K562 (cell line): ENCODE results near the gene NAA80. TPM values are rescaled to one million over a fixed set of nuclear protein-coding genes. Genes with fewer than 3 reads are reported as not detected.

Experiments used
- ATAC-seq: fragments of 200-7000 bp; cut with Tn5 transposase; 3 replicates; pipeline ENCODE4 v1.9.1; 2020; ENCODE audit warnings: moderate library complexity
- BruUV-seq: library from RNA; stranded (reverse); fragments of 400-500 nt; replicated peaks from 2 replicates; lab custom pipeline; 2021; lab: Mats Ljungman, UMichigan
- CTCF ChIA-PET: fragments of 300-600 bp; formaldehyde crosslinking; extraction: SDS; loops from one replicate; lab custom pipeline; 2021; ENCODE audit warnings: low intra/inter-chr PET ratio; lab: Yijun Ruan, JAX
- POLR2A ChIA-PET: fragments of 300-600, 350-650 bp; sonication (Branson Sonifier 250); formaldehyde crosslinking; extraction: SDS; loops from one replicate; lab custom pipeline; 2021; ENCODE audit warnings: antibody characterized with exemption, inconsistent platforms; lab: Yijun Ruan, JAX
- DNase-seq, 4 experiments: peaks; one replicate each; pipeline versions ENCODE4 v3.0.0 to v3.0.0-alpha.2; 2011 to 2018; ENCODE audit warnings: low spot score in 3 of 4, mixed read lengths in 3 of 4; ENCODE audit errors: extremely low read depth in 1 of 4
- FAIRE-seq: peaks from 2 replicates; lab custom pipeline; 2011; peaks lifted over from hg19 to GRCh38; lab: Jason Lieb, UNC
- H2AFZ ChIP-seq: 2 replicates; pipeline ENCODE4 v1.6.0; 2011; ENCODE audit warnings: low read depth, low read length, control low read depth, inconsistent platforms
- H3K27ac ChIP-seq: fragments of 200-600 bp; 3 replicates; pipeline ENCODE4 v1.8.0; 2011; ENCODE audit warnings: low read depth, mild to moderate bottlenecking, control low read depth, inconsistent platforms, low read length, moderate library complexity, mixed read lengths; ENCODE audit errors: extremely low read depth
- H3K27me3 ChIP-seq, 2 experiments: fragments of 300-600 bp in 1 of 2; 2 replicates in 1 of 2; 3 replicates in 1 of 2; pipeline versions ENCODE4 v1.6.0 to v1.8.0; 2011; ENCODE audit warnings: inconsistent platforms in 2 of 2, low read length in 2 of 2, mild to moderate bottlenecking in 1 of 2, mixed read lengths in 1 of 2, moderate library complexity in 1 of 2; ENCODE audit not compliant: control insufficient read depth in 2 of 2, insufficient read depth in 2 of 2
- H3K36me3 ChIP-seq: fragments of 300-600 bp; 3 replicates; pipeline ENCODE4 v1.8.0; 2011; ENCODE audit warnings: mild to moderate bottlenecking, low read length, inconsistent platforms; ENCODE audit not compliant: control insufficient read depth, insufficient read depth
- H3K4me1 ChIP-seq, 2 experiments: fragments of 200-600 bp in 1 of 2; replicated peaks in 1 of 2; 2 replicates in 1 of 2; 3 replicates in 1 of 2; pipeline versions ENCODE4 v1.5.1 to v1.8.0; 2011; ENCODE audit warnings: inconsistent platforms in 2 of 2, low read length in 2 of 2, mild to moderate bottlenecking in 1 of 2, mixed read lengths in 1 of 2, moderate library complexity in 1 of 2; ENCODE audit not compliant: control insufficient read depth in 2 of 2, insufficient read depth in 2 of 2
- H3K4me2 ChIP-seq: 2 replicates; pipeline ENCODE4 v1.6.1; 2011; ENCODE audit warnings: low read length, control low read depth, inconsistent platforms, mixed read lengths; ENCODE audit not compliant: insufficient read depth
- H3K4me3 ChIP-seq: fragments of 200-600 bp; sonication (generic), shearing (Covaris generic); 2 replicates; pipeline ENCODE4 v1.5.1; 2016; ENCODE audit warnings: control low read depth, inconsistent platforms
- H3K79me2 ChIP-seq: fragments of 200-600 bp; 3 replicates; pipeline ENCODE4 v1.8.0; 2011; ENCODE audit warnings: low read length, inconsistent platforms; ENCODE audit not compliant: control insufficient read depth, insufficient read depth
- H3K9ac ChIP-seq, 2 experiments: 2 replicates each; pipeline versions ENCODE4 v1.6.0 to v1.6.1; 2011; ENCODE audit warnings: low read depth in 2 of 2, low read length in 2 of 2, control low read depth in 1 of 2, inconsistent platforms in 1 of 2, mild to moderate bottlenecking in 1 of 2, mixed read lengths in 1 of 2; ENCODE audit not compliant: insufficient read depth in 1 of 2
- H3K9me1 ChIP-seq: one replicate; pipeline ENCODE4 v1.6.0; 2011; ENCODE audit warnings: inconsistent platforms, mild to moderate bottlenecking, low read length, moderate library complexity; ENCODE audit not compliant: control insufficient read depth, insufficient read depth
- H3K9me3 ChIP-seq: replicated peaks from 2 replicates; pipeline ENCODE4 v1.5.1; 2011; ENCODE audit warnings: low read depth, low read length, inconsistent platforms; ENCODE audit not compliant: control insufficient read depth, insufficient read depth
- H4K20me1 ChIP-seq: replicated peaks from 2 replicates; pipeline ENCODE4 v1.6.1; 2011; ENCODE audit warnings: low read length, inconsistent platforms, mixed read lengths; ENCODE audit not compliant: control insufficient read depth, insufficient read depth
- CTBP1 ChIP-seq: fragments of 450-650 bp; IDR thresholded peaks from 2 replicates; pipeline ENCODE4 v1.6.1; 2016; ENCODE audit warnings: borderline replicate concordance
- EP300 ChIP-seq: IDR thresholded peaks from 2 replicates; pipeline ENCODE4 v1.6.1; 2012; ENCODE audit warnings: low read length, improper control_type of control experiment
- ETV5 ChIP-seq: sonication (generic); formaldehyde crosslinking; IDR thresholded peaks from 2 replicates; pipeline ENCODE4 v1.4.0; 2020; ENCODE audit warnings: low read depth, mild to moderate bottlenecking, missing genetic modification reagents
- GATA2 ChIP-seq: sonication (generic); formaldehyde crosslinking; IDR thresholded peaks from 2 replicates; pipeline ENCODE4 v1.4.0; 2020; ENCODE audit warnings: mild to moderate bottlenecking, missing genetic modification reagents
- HDAC1 ChIP-seq, 2 experiments: fragments of 450-650 bp; IDR thresholded peaks; 2 replicates each; pipeline ENCODE4 v1.6.1; 2016 to 2017; ENCODE audit warnings: inconsistent platforms in 1 of 2, mild to moderate bottlenecking in 1 of 2, moderate library complexity in 1 of 2
- NR2C2 ChIP-seq, 2 experiments: fragments of 200-800 bp in 1 of 2; sonication (Bioruptor generic) in 1 of 2; sonication (generic) in 1 of 2; formaldehyde crosslinking in 1 of 2; IDR thresholded peaks; 2 replicates each; pipeline versions ENCODE4 v1.6.1 to v1.8.0; 2016 to 2022; ENCODE audit warnings: mild to moderate bottlenecking in 1 of 2, missing compliant biosample characterization in 1 of 2, missing genetic modification characterization in 1 of 2, missing genetic modification reagents in 1 of 2
- NR4A1 ChIP-seq, 2 experiments: fragments of 250-450 bp in 1 of 2; fragments of 450-650 bp in 1 of 2; sonication (Bioruptor Pico) in 1 of 2; IDR thresholded peaks; 2 replicates each; pipeline versions ENCODE4 v1.4.0 to v1.6.1; 2016 to 2020; ENCODE audit warnings: mild to moderate bottlenecking in 2 of 2, missing compliant biosample characterization in 1 of 2, missing genetic modification characterization in 1 of 2, moderate library complexity in 1 of 2
- PCBP2 ChIP-seq: fragments of 200-400 bp; formaldehyde crosslinking; IDR thresholded peaks from 2 replicates; pipeline ENCODE4 v1.6.1; 2018; ENCODE audit warnings: low read length, low read depth, mild to moderate bottlenecking, moderate library complexity; ENCODE audit not compliant: poor library complexity, severe bottlenecking
- TEAD1 ChIP-seq, 2 experiments: fragments of 450-650 bp in 1 of 2; sonication (generic) in 1 of 2; formaldehyde crosslinking; IDR thresholded peaks; 2 replicates each; pipeline versions ENCODE4 v1.4.0 to v1.8.0; 2020 to 2022; ENCODE audit warnings: mild to moderate bottlenecking in 2 of 2, missing genetic modification reagents in 1 of 2
- ZNF133 ChIP-seq: fragments of 250-450 bp; sonication (Bioruptor Pico); IDR thresholded peaks from 2 replicates; pipeline ENCODE4 v1.4.0; 2020; ENCODE audit warnings: mild to moderate bottlenecking
- WGBS: fragments of 100-300 bp; shearing (Covaris generic); methylation state at CpG from one replicate; pipeline ENCODE4 v1.1.6; 2016; ENCODE audit warnings: low coverage, mixed read lengths; ENCODE audit not compliant: insufficient coverage; ENCODE audit errors: missing lambda C conversion rate; 5-methylcytosine and 5-hydroxymethylcytosine counted together
- in situ Hi-C: fragments of 300-500 bp; cut with MboI; formaldehyde crosslinking; loops from 4 replicates; pipeline ENCODE4 v1.15.0; 2018; ENCODE audit warnings: inconsistent platforms, mixed read lengths
- intact Hi-C: fragments of 100-400 bp; cut with micrococcal nuclease; formaldehyde crosslinking; loops from 2 replicates; pipeline ENCODE4 v1.14.2; 2022
- polyA plus RNA-seq, 8 experiments: library from polyadenylated mRNA; depleted of rRNA in 4 of 8; stranded (reverse) in 5 of 8; unstranded in 3 of 8; fragments of >200 nt; fragmentation: Nextera tagmentation in 2 of 8; fragmentation: Illumina TruSeq in 1 of 8; extraction: Ambion mirVana in 2 of 8; extraction: Trizol in 1 of 8; gene quantifications; 2 replicates each; pipeline versions ENCODE4 v1.2.1 to v1.2.3, GENCODE V29; 2011 to 2014; ENCODE audit warnings: inconsistent platforms in 1 of 8, missing spikeins in 1 of 8
- total RNA-seq, 7 experiments: library from RNA; depleted of rRNA in 6 of 7; stranded (reverse); fragments of >200 nt in 6 of 7; fragmentation: Illumina TruSeq in 2 of 7; extraction: Trizol in 2 of 7; gene quantifications; 2 replicates each; pipeline versions ENCODE4 v1.2.1 to v1.2.3, GENCODE V29; 2011 to 2021; ENCODE audit warnings: low replicate concordance in 1 of 7

The NAA80 gene
- total and polyA plus RNA-seq, 9 of the 15 experiments (the other 6 are each of a cell fraction or from before 2014, with no cell fraction given) = 0.82 to 24.0 (median 8.6) TPM

GRCh38 chr3:50271314-50271936 is 27.8 kb downstream of the NAA80 start:
- TF ChIP-seq TEAD1 (CRISPR knock-in tag; IDR thresholded peaks at IDR 0.05) (no peak), NR4A1 (CRISPR knock-in tag; IDR thresholded peaks at IDR 0.05) (no peak), NR4A1 (tag; IDR thresholded peaks at IDR 0.05) (no peak), NR2C2 (CRISPR knock-in tag; IDR thresholded peaks at IDR 0.05) (no peak), NR2C2 (tag; IDR thresholded peaks at IDR 0.05) (peak; percentile 24; the same call in 1 of the 2 replicates), GATA2 (CRISPR knock-in tag) (0 out of 2 replicates have a peak, but pooled peaks have one; percentile 8), EP300 (peak; percentile 16; the same call in 1 of the 2 replicates), CTBP1 (peak; percentile 23; the same call in 1 of the 2 replicates), HDAC1 (IDR thresholded peaks at IDR 0.05) (no peak), ZNF133 (CRISPR knock-in tag) (no peak), ETV5 (CRISPR knock-in tag) (no peak), PCBP2 (no peak)
- TF ChIP-seq, all 486 proteins: peak for 4
- POLR2A ChIA-PET = interaction anchor here (0.6 to 1.3 kb wide), 4 partner anchors 28 to 95 kb away, joined by 3 to 4 read pairs (median 4); partner anchors contain the start of genes GNAI2 and TUSC2
- H4K20me1 ChIP-seq = no peaks in the 10 kb centered on the region; the same call in 1 of the 2 replicates
- CTCF ChIA-PET = interaction anchor here (1.2 to 4.1 kb wide), 2 partner anchors 44 to 77 kb away, joined by 4 to 37 read pairs; no protein-coding TSS in a partner anchor
- no peaks in the 10 kb centered on the region for H3K9me3 ChIP-seq
- no TSS peak for BruUV-seq
- peaks cover 4 to 72% of the 10 kb centered on the region in 2 experiments; a peak in 3 of 5 replicates for H3K4me1 ChIP-seq
- H3K4me2 ChIP-seq = no peak overlapping the region
- H3K9ac ChIP-seq = peak overlapping the region in 1 of 2 experiments; percentile 48; a peak in 1 of 4 replicates
- ATAC-seq = no peak
- in situ Hi-C loops = loop anchor here (5.0 kb wide), 2 partner anchors 44 to 79 kb away; partner anchors contain the start of gene GNAT1
- no peak for DNase-seq
- H3K9me1 ChIP-seq = no peaks in the 10 kb centered on the region
- WGBS = 27% methylated on average over 6 of the region's 10 CpGs
- FAIRE-seq = no peak
- H3K36me3 ChIP-seq = no peaks in the 10 kb centered on the region
- H3K27ac ChIP-seq = no peak overlapping the region
- H3K4me3 ChIP-seq = no peak overlapping the region
- intact Hi-C loops = loop anchor here (5.0 kb wide), 1 partner anchor 149 kb away; no protein-coding TSS in a partner anchor
- 0 out of 2 replicates have a peak overlapping the region, but pooled peaks have one; percentile 31 for H2AFZ ChIP-seq
- H3K79me2 ChIP-seq = no peaks in the 10 kb centered on the region
- no peaks in the 10 kb centered on the region for H3K27me3 ChIP-seq
